Left renal pelvis (tissue), 4 donors: ENCODE results near the gene XPNPEP3. TPM values are rescaled to one million over a fixed set of nuclear protein-coding genes. Genes with fewer than 3 reads are reported as not detected.
A peak's percentile ranks its signal among the peaks of the same experiment; 100 is the strongest.

Experiments used
- DNase-seq, 4 donors: peaks; one replicate each; pipeline ENCODE4 v3.0.0-alpha.2; 2013; ENCODE audit warnings: low read depth in 4 of 4, low spot score in 3 of 4
- polyA plus RNA-seq, 4 donors: library from polyadenylated mRNA; unstranded; fragments of 120-200 nt; gene quantifications; one replicate each; pipeline ENCODE4 v1.2.1, GENCODE V29; 2013; ENCODE audit not compliant: insufficient read length in 4 of 4

XPNPEP3 gene
- polyA plus RNA-seq, 4 donors = 15.0 to 25.4 (median 18.2) TPM

DNA sequence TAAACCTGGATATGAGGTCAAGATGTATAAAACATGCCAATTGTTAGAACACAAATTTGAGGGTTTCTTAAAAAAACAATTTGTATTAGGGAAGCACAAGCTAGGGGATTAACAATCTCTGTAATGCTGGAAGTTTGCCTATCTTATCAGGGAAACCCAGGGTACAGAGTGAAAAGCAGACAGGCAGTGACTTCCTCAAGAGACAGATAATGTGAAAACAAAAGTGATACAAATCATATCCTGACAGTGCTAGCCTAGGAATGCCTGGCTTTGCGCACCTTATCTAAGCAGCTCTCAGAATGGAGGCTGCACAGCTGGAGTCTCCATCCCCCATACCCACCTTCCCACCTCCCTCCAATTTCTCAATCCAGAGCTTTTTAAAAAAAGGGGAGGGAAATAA, 71.7 kb downstream of the XPNPEP3 start:
- DNase-seq = no peak

DNA sequence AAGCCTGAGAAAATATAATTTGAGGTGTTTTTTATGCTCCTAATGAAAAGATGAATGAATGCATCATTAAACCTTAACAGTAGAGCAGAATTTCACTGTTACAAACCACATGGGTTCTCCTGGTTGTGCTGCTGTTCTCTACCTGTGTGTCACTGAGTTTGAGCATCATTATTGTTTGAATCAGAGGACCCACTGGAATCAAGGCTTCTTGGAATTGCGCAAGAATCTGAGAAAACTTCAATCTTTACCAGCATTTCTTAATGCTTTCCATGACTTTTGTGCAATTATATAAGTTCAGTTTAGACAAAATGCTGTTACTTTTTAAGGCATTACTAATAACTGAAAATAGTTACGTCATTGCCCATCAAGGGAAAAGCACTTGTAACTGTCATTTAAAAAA, 75.4 kb downstream of the XPNPEP3 start:
- no peak for DNase-seq

DNA sequence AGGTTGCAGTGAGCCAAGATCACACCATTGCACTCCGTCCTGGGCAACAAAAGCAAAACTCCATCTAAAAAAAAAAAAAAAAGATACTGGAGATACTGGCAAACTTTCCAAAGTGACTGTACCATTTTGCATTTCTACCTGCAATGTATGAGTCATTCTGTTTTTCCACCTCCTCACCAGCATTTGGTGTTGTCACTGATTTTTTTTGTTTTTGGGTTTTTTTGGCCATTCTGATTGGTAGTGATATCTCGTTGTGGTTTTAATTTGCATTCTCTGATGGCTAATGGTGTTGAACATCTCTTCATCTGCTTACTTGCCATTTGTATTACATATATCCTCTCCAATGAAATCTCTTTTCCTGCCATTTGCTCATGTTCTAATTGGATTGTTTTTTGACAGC, 82.3 kb downstream of the XPNPEP3 start:
- DNase-seq = no peak

DNA sequence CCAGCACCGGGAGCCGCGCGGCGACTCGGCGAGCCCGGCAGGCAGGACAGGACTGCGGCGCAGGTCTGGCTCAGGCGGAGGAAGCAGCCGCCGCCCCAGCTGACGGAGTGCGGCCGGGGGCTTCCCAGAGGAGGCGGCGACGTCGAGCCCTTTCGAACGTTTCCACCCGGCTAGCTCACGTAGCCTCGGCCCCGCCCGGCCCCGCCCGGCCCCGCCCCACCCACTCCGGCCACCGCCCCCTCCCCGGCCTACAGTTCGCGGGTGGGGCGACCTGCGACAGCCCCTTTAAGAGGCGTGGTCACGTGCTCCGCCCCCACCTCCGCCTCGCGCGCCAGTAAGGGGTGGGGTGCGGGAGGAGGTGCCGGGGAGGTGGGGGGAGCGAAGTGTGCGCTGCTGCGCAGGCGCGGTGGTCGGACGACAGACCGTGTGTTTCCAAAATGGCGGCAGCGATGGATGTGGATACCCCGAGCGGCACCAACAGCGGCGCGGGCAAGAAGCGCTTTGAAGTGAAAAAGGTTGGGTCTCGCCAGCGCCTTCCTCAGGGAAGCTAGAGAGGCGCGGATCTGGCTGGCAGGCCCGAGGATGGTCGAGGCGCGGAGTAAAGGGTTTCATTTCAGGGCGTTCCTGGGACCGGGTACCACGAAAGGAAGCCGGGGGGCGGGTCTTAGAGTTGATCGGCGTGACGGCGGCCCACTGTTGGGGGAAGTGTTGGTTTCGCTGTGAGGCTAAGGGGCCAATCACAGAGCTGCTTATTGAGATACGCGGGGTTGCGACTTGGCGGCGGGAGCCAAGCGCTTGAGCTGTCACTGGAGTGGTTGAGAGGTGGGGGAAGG, 94.2 kb downstream of the XPNPEP3 start, which contains the start of gene RBX1:
TSS of gene RBX1 (plus strand) at position 417 of the 833 bp plus-strand sequence. CDS start at position 438, 21 bp downstream.
- DNase-seq = peak; percentile 96 to 98 (median 97)

DNA sequence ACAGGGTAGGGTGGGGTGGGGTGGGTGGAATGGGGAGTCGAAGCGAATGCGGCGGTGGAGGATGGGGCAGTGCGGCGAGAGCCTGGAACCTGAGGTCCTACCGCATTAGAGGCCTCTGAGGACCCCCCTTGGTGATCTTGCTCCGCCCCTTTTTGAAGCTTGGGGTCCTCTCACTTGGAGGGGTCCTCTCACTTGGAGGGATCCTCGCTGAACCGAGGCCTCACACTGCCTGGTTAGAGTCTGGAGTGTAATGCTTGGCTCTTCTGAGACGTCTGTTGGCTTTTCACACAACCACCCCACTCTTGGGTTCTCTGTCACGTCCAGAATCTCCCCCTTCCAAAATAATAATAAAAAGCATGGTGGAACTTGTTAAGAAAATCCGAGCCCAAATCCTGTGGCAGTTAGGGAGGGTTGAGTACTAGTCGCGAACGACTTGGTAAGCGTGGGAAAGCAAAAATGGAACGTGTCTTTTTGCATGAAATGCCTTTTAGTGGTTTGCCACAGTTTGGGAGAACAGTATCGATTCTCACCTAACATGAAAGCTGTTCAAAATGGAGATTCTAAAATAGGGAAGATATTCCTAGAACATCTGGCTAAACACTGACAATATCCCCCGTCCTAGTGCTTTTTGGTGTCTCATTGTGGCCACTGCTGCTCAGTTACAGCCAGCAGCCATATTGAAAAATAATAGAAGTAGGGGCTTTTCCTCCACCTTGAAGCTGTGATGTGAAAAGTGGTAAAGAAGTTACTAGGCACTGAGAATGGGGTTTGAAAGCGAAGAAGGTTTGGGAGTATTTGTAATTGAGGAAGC, 95.1 kb downstream of the XPNPEP3 start:
- peak in 1 of 4 donors; percentile 4 for DNase-seq

DNA sequence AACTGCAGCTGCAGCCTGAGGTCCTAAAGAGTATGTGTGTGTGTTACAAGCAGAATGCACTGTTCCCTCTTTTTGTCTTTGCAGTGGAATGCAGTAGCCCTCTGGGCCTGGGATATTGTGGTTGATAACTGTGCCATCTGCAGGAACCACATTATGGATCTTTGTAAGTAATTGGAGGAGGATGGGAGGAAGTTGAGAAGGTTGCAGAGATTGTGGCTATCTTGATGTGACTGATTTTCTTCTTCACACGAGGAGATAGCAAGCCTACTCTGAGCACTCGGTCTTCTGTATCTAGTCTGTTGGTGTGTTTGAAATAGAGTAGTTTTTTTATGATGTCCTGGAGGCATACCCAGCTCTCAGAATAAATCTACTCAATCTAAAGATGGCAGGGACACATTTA, 96.5 kb downstream of the XPNPEP3 start:
- DNase-seq = no peak

DNA sequence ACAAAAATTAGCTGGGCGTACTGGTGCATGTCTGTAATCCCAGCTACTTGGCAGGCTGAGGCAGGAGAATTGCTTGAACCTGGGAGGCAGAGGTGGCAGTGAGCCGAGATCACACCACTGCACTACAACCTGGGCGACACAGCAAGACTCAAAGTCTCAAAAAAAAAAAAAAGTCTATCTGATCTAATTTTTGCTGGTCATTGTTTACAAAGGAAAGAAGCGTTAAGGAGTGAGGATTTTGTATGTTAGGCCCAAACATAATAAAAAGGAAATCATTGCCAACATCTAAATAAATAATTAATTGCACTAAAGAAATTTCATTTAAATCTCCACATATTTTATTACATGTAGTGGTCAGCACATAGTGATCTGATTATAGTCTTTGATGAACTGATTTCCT, 97.2 kb downstream of the XPNPEP3 start:
- DNase-seq = no peak

DNA sequence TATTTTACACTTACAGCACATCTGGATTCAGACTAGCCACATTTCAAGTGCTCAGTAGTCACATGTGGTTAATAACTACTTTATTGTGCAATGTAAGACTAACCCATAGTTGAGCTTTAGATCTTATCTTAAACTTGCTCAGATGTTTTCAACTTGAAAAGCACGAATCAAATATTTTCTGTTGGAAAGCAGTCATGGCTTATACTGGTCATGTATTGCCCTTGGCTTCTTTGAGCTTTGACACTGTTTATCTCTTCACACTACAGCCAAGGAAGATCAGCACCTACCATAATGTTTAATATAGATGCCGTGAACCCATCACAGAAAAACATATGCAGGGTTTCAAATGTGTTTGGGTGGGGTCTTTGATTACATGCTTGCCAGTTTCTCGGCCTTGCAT, 98.6 kb downstream of the XPNPEP3 start:
- no peak for DNase-seq

DNA sequence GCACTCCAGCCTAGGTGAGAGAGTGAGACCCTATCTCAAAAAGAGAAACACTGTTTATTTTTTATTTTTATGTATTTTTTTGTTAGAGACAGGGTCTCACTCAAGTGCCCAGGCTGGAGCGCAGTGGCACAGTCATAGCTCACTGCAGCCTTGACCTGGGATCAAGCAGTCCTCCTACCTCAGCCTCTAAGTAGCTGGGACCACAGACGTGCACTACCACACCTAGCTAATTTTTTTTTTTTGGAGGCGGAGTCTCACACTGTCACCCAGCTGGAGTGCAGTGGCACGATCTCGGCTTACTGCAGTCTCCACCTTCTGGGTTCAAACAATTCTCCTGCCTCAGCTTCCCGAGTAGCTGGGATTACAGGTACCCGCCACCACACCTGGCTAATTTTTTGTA, 100.7 kb downstream of the XPNPEP3 start:
- DNase-seq = no peak

DNA sequence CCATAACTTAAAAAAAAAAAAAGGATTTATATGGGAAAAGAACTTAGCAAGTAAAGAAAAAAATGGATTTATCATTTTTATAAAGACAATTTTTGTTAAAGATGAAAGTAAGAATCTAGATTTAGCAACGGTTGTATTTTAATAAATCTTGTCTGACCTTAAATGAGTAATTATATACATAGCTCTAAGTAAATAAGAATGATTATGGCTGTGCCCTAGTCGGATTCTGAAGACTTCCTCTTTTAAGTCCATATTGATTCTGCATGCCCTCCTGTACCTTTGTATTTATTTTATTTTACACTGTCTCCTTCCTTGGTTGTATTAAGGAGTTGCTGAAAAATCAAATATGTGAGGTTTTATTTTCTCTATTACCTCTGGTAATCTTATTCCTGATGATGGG, 101.4 kb downstream of the XPNPEP3 start:
- no peak for DNase-seq

DNA sequence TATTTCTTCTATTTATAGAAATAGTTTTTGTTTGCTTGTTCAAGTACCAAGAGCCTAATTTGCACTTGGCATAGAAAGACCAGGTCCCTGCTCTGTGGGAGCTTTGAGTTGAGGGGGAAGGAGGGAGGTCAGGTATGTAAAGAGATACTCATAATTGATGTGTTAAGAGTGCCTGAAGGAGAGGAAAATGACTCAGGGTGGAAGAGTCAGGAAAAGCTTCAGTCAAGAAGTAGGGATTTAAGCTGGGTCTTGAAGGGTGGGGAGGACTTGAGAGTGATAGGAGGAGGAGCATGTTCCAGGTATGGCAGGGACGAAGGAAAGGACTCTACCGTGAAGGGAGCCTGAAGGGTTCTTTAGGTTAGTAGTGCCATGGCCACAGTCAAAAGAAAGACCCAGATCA, 103.2 kb downstream of the XPNPEP3 start:
- no peak for DNase-seq

DNA sequence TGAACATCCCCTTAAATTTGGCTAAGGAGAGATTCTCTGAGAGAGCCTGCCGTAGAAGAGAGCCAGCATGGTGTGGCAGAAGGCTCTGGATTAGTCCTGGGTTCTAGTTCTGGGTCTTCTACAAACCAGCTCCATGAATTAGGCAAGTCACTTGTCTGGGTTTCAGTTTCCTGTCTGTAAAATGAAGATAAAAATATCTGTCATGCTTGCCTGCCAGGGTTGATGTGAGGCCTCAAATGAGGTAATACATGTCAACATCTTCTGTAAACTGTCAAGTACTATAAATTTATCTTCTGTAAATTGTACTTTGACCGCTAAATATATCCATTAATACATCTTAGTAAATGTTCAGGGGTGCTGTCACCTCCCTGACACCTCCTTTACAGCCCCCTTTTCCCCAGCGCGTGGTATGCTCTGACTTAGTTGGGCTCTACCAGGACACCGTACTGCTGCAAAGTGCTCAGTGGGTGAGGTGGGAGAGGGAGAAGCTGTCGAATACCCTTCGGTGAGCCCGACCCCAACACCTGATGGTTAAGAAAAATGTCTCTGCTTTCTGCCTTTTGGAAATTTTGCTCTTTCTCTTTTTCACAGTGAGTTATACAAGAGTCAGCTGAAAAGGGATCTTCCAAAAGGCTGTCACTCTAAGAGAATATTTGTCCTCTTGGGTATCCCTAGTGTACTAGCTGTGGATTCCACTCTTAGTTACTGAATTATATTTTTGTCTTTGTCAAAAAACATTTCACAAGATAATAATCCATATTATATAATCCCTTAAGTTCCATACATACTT, 109.2 kb downstream of the XPNPEP3 start:
- DNase-seq = no peak

DNA sequence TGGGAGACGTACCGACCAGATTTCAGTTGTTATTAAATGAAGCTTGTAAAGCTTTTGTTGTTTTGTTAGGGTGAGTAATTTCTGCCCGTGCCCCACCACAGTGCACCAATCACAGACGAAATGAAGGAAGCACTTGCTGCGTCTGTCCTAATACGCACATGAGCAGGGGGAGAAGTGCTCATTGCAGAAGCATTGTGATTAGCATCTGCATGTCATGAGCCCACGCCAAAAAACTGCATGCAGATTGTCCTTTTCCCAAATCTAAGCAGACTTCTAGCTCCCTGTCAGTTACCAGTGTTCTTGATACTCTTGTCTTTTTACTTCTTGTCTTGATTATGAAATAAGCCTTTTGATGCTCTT, 109.8 kb downstream of the XPNPEP3 start:
- DNase-seq = no peak

DNA sequence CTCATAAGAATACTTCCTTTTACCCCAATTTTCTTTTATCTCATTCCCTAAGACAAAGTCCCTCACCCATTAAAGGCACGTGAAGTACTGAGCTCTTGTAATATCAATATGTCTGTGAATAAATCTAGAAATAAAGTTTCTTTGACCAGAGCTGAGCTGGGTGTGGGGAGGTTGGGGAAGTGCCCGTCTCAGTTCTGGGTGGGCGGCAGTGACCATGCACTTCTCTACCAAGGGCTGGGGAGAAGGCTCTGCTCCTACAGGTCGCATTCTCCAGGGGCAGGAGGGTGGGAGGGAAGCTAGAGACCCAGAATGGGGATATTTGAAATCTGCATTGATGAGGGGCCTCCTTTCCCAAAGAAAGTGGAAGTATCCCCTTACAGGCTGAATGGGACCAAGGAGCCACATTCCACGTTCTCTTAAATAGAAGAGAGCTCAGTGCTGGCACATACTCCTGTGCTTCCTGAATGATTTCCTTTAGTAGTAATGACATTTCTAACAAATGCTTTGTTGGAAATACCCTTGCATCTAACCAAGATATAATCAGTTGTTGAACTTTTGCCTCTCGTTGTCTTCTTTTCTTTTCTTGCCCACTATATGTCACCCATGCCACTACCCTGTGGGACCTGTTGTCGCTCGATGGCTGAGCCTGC, 110.3 kb downstream of the XPNPEP3 start:
- DNase-seq = no peak

DNA sequence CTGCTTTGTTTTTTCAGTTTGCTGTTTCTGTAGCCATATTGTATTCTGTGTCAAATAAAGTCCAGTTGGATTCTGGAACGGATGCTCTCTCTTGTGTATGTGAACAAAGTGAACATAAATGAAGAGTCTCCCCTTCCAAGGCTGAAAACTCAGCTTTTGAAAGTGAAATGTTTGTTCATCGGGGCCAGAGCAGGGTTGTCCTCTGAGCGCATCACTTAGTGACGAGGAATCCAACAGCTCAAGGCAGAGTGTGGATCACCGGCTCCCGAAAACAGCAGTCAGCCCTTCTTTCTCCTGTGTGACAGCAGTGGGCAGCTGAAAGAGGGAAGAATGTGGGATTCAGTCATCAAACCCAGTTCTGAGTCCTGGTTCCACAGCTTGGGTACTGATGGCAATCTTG, 115.6 kb downstream of the XPNPEP3 start:
- DNase-seq = no peak

DNA sequence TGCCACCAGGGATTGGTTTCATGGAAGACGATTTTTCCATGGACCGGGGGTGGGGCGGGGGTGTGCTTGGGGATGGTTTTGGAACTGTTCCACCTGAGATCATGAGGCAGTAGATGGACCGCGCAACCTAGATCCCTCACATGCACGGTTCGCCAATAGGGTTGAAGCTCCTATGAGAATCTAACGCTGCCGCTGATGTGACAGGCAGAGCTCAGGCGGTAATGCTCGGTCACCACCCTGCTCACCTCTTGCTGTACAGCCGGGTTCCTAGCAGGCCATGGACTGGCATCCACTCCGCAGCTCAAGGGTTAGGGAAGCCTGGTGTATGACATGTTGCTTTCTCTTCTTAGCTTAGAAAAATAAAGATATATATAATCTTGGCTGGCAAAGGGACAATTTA, 116.2 kb downstream of the XPNPEP3 start:
- no peak for DNase-seq

DNA sequence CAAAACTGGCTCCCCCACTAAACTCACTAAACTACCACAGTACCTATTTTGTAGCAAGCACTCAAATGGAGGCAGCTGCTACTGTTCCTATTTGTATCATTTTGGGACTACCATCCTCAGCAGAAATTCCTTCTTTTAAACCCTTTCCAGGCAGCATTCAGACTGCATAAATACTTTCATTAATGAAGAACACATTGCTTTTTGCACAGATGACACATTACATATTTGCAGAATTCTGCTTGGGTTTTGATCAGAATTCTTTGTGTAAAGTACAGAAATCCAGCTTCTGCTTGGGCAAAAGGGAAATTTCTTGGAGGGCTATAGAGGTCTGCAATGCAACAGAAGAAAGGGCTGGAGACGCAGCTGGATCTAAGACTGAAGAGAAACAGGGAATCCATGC, 118.4 kb downstream of the XPNPEP3 start:
- no peak for DNase-seq

DNA sequence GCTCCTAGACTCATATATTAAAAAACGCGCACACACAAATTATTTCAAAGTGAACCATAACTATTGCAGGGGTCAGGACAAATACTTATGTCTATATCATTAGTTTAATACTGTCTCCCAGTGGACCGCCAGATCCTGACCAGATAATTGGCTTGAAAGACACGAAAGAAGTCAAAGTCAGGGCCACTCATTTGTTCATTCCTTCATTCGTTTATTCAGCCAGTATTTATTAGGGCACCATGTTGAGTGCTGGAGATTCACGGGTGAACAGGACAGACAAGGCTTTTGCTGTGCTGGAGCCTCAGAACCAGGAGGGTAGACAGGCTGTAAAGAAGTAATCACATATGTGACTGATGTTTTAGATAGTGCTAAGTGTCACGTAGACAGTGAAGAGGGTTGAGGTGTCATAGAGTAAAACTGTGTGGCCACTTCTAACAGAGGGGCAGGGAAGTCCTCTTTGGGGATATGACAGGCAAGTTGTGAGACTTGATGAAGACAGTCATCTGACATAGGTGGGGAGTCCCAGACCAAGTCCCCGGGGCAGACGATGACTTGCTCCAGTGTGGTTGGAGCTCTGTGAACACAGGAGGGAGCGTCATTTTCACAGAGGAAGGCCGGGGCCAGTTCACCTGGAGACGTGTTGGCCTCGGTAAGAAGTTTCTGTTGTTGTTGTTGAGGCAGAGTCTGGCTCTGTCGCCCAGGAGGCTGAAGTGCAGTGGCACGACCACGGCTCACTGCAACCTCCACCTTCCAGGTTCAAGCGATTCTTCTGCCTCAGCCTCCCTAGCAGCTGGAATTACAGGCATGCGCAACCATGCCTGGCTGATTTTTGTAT, 120.1 kb downstream of the XPNPEP3 start:
- DNase-seq = no peak

DNA sequence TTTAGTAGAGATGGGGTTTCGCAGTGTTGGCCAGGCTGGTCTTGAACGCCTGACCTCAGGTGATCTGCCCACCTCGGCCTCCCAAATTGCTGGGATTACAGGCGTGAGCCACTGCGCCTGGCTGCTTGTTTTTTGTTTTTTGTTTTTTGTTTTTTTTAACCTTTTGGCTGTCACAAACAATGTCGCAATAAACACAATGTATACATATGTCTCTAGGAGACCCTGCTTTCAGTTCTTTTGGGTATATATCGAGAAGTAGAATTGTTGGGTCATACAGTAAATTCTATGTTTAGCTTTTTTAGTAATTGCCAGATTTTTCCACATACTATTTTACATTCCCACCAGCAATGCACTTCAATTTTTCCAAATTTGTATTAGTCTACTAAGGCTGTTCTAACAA, 122.2 kb downstream of the XPNPEP3 start:
- no peak for DNase-seq

DNA sequence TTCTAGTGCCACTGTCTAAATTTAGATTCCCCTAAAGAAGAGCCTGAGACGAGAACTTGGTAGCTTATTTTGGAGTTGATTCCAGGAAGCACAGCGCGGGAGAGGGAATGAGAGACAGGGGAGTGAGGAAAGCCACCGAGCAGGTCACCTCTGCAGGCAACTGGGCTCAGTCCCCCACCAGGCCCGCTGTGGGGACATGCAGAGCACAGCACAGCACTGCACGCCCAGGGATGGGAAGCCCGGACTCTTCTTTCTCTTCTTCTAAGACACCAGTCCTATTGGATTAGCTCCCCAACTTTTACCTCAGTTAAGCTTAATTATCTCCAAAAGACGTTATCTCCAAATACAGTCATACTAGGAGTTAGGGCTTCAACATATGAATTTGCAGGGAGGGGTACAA, 122.9 kb downstream of the XPNPEP3 start:
- DNase-seq = no peak
